Pulmonary artery endothelial cell (primary cell): ENCODE data around the gene TTC4. TPM values are rescaled to one million over a fixed set of nuclear protein-coding genes. Genes with fewer than 3 reads are reported as not detected.

ENCODE experiments used
- DNase-seq: peaks from one replicate; pipeline ENCODE4 v3.0.0-alpha.2; 2011; ENCODE audit warnings: low read depth, low spot score
- total RNA-seq: library from RNA; depleted of rRNA; stranded (reverse); fragments of >200 nt; gene quantifications from 2 replicates; pipeline ENCODE4 v1.2.3, GENCODE V29; 2014

TTC4 gene, protein sequence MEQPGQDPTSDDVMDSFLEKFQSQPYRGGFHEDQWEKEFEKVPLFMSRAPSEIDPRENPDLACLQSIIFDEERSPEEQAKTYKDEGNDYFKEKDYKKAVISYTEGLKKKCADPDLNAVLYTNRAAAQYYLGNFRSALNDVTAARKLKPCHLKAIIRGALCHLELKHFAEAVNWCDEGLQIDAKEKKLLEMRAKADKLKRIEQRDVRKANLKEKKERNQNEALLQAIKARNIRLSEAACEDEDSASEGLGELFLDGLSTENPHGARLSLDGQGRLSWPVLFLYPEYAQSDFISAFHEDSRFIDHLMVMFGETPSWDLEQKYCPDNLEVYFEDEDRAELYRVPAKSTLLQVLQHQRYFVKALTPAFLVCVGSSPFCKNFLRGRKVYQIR
- total RNA-seq, result 22.0 and 29.9 TPM in 2 replicates

DNA sequence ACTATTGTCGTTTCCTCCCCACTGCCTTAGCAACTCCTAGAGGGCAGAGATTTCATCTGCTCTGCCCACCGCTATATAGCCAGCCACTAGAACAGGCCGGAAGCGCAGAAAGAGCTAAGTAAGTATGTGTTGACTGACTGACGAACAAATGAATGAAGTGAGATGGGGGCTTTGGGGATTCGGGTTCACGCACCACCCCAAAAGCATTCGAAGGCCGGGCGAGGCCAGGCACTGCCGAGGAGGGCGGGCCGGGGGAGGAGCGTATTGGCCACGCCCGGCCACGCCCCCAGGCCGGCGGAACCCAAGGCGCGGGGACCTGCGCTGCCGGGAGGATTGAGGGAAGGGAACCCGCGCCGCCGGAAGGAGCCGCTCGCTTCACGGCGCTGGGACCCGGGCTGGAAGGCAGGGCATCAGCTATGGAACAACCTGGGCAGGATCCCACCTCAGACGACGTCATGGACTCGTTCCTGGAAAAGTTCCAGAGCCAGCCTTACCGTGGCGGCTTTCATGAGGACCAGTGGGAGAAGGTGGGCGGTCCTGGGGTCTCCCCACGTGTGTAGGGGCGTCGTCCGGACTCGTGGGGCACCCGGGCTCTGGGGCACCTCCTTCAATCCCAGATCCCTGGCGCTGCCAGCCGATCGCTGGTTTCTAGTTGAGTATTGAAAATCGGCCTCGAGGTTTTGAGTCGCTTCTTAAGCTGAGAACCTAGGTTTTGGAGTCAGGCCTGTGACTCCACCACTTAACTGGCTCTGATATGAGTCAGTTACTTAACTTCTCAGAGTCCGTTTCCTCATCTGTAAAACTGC lies at the start of gene TTC4:
TTC4 (plus strand) TSS at position 369 of the 806 bp plus-strand sequence; CDS start at position 417, 48 bp downstream.
- DNase-seq, result peak; percentile 24

DNA sequence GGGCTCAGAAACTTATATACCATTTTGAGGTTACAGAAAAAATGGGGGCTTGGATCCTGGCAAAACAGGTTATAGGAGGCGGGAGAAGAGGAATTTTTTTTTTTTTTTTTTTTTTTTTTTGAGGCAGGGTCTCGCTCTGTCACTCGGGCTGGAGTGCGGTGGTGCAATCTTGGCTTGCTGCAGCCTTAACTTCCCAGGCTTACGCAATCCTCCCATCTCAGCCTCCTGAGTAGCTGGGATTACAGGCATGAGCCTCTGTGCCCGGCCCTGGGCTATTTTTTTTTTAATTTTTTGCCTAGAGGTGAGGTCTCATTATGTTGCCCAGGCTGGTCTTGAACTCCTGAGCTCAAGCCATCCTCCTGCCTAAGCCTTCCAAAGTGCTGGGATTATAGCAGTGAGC lies 49.3 kb upstream of the TTC4 start:
- DNase-seq, result no peak

DNA sequence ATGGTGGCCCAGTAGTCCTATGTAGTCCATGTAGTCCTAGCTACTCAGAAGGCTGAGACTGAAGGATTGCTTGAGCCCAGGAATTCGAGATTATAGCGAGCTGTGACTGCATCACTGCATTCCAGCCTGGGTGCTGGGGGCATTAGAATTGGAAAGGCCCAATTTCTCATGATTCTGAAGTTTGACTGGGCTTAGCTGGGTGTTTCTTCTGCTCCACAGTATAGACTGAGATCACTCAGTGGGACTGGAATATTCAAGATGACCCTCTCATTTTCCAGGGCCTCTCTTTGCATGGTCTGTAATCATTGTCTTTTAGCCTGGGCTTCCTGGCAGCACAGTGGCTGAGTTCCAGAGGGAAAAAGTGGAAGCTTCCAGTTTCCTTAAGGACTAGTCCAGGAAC lies 47.9 kb upstream of the TTC4 start:
- no peak for DNase-seq

DNA sequence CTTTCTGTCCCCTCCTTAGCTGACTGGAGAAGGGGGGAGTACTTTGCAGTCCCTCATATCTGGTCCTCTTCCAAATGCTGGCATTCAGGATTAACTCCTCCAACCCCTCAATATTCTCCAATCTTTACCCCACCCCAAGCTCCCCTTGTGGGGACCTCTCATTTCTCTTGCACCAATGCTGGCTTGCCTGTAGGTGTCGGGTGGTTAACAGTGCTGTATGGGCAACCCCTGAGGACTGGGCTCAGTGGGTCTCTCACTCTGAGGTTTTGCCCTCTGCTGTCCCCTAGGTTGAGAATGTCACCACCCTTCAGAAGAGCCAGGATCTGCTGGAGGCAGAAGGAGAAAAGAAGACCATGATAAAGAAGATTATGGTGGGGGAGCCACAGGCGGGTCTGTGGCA lies 47.1 kb upstream of the TTC4 start:
- no peak for DNase-seq

- no peak for DNase-seq
Measured at GRCh38 chr1:54671985-54672608, 43.6 kb upstream of the TTC4 start.

DNA sequence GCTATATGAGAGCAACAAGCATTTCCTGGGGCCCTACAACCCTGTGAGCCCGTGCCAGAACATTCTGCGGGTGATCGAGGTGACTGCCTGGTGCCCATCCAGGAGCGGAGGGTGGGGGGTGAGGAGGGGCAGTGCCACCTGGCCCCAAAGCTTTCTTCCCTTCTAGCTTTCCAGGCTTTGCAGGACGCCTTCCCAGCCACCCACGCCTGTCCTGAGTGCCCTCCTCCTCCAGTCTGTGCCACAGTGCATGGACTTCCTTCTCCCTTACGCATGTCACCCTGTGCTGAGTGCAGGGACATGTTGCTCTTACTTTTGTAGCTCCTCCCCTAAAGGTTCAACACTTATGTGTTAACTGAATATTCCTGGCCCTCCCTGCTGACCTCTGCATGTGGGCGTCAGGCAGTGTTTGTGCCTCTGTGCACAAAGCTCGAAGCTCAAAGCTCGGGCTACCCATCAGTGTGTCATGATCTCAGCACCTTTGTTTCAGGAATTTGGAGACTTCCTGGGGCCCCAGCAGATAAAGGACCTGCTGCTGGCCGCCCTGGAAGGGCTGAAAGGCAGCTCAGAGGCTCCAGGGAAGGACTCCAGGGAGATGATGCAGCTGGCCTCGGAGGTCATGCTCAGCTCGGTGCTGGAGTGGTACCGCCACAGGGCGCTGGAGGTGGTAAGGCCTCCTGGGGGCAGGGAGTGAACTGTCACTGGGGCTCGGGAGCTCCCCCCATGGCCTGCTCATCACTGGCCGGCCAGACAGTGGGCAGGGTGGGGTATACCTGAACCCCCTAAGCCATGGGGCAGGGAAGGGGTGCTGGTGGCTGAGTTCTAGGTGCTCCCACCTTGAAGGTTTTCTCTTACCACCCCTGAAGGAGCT lies 36.7 kb upstream of the TTC4 start:
- no peak for DNase-seq

GRCh38 chr1:54679706-54680105 lies 36.0 kb upstream of the TTC4 start:
- no peak for DNase-seq

DNA sequence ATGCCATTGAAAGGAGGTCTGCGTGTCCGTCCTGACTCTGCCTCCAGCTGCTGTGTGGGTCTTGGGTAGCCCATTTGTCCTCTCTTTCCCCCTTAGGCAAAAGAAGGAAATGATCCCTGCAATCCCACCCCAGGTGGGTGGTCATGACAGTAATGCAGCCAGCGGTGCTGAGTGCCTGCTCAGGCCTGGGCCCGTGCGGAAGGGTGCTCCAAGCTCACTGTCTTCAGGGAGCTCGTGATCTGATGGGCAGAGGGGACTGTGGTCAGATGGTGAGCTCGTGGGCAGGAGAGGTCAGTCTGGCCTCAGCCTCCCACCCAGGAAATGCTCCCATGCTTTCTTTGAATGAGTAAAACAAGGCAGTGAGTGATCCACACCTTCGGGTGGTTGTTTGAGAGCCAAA lies 35.3 kb upstream of the TTC4 start:
- DNase-seq, result no peak

DNA sequence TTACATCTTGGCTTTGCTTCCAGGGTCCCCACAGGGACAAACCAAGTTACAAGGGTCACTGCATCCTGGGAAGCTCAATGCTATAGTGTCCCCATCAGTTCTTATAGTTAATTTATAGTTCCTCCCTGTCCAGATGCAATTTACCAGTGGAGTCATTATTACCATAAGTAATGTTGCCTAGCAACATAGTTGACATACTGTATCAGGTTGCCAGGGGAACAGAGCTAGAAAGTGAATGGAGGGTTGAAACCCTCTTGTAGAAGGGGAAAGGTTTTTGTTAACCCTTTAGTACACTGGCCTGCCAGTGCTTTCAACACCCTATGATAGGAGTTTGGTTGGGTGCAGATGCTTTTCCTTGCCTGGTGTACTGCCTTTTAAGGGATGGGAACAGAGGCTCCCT lies 34.3 kb upstream of the TTC4 start:
- DNase-seq, result no peak

- no peak for DNase-seq
Measured at GRCh38 chr1:54683453-54683852, 32.2 kb upstream of the TTC4 start.

GRCh38 chr1:54685335-54685905 lies 30.2 kb upstream of the TTC4 start:
- no peak for DNase-seq

DNA sequence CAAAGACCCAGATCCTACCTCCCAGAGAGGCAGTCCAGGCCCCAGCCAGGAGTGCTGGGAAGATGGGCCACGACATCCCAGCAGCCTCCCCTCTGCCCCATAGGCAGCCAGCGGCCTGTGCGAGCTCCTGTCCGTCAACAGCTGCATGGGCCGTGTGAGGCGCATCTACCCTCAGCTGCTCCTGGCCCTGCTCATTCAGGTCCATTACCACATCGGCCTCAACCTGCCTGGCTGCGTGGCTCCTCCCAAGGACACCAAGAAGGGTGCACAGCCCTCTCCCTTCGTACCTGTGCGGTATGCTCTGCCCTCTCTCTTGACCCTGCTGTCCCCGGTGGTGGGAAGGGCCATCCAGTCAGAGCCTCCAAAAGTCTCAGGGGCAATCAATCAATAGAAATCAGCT lies 29.5 kb upstream of the TTC4 start:
- DNase-seq, result no peak

- no peak for DNase-seq
Measured at GRCh38 chr1:54694771-54695170, 20.9 kb upstream of the TTC4 start.

- no peak for DNase-seq
Measured at GRCh38 chr1:54695221-54695620, 20.4 kb upstream of the TTC4 start.

DNA sequence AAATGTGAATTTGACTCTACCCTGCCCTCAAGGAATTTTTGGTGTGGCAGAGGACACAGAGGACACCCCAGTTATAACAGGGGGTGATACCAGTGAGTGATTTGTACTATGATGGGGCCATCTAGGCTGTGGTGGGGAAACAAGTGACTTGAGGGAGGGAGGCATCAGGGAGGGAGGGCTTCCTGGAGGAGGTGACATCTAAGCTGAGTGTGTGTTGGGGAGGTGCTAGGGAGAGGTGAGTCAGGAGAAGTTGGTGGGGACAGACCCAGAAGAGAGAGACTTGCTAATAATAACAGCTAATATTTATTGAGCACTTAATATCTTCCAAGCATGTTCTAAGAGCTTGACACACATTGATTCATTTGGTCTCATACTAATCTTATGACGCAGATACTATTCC lies 19.9 kb upstream of the TTC4 start:
- DNase-seq, result no peak

- DNase-seq, result no peak
Measured at GRCh38 chr1:54696262-54696661, 19.4 kb upstream of the TTC4 start.

DNA sequence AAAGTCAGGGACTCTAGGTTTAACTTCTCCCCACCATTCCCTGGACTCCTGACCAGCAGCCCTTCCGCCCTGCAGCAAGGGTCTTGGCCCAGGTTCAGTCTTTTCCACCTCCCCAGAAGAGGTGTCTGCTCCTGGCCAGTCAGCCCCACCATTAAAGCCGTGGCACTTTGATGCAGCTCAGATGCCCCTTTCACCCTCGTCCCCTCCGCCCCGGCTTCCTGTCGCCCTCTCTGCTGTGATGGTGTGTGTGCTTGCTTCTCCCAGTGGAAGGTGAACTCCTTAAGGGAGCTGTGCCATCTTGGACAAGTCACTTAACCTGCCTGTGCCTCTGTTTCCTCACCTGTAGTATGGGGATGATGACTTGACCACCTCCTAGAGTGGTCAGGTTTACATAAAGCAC lies 17.8 kb upstream of the TTC4 start:
- DNase-seq, result no peak

- DNase-seq, result no peak
Measured at GRCh38 chr1:54698346-54698745, 17.3 kb upstream of the TTC4 start.

- no peak for DNase-seq
Measured at GRCh38 chr1:54699936-54700525, 15.6 kb upstream of the TTC4 start.

DNA sequence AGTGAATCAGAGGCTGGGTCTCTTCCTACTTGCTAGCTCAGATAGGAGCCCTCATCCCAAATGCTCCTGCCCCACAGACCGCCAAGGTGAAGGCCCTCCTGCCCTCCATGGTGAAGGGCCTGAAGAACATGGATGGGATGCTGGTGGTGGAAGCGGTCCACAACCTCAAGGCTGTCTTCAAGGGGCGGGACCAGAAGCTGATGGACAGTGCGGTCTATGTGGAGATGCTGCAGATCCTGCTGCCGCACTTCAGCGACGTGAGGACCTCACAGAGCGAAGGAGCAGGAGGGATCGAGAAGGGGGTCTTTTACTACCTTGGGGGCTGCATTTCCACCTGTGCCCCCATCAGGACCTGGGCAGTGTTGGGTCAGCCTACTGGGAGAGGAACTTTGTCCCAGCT lies 14.6 kb upstream of the TTC4 start:
- DNase-seq, result no peak

GRCh38 chr1:54701996-54702395 lies 13.7 kb upstream of the TTC4 start:
- DNase-seq, result no peak
